HFF-Myc (cell line): ENCODE results near the gene PLA2G12A.

Experiments
- DNase-seq: peaks from one replicate; pipeline ENCODE4 v3.0.0-alpha.2; 2011; ENCODE audit warnings: low read depth; ENCODE audit errors: extremely low read depth
- H3K4me3 ChIP-seq: replicated peaks from 2 replicates; pipeline ENCODE4 v1.5.1; 2011; ENCODE audit warnings: low read depth, mild to moderate bottlenecking, control low read depth, low read length
- CTCF ChIP-seq: IDR thresholded peaks from 2 replicates; pipeline ENCODE4 v1.5.1; 2012; ENCODE audit warnings: mild to moderate bottlenecking, low read depth, low read length, control low read depth; ENCODE audit errors: missing control alignments

Gene PLA2G12A

GRCh38 chr4:109713500-109713899 is 16.4 kb downstream of the PLA2G12A start:
- no peak overlapping the region for H3K4me3 ChIP-seq
- DNase-seq, result no peak

GRCh38 chr4:109708990-109709389 is 20.9 kb downstream of the PLA2G12A start:
- DNase-seq, result no peak
- TF ChIP-seq CTCF, result no peak
- no peak overlapping the region for H3K4me3 ChIP-seq

More at GRCh38 chr4:109713500-109713899, 16.4 kb downstream of the PLA2G12A start:
- TF ChIP-seq CTCF, result no peak

GRCh38 chr4:109708435-109708834 is 21.4 kb downstream of the PLA2G12A start:
- no peak for TF ChIP-seq CTCF
- DNase-seq, result no peak
- H3K4me3 ChIP-seq, result no peak overlapping the region

GRCh38 chr4:109703664-109704361 is 26.1 kb downstream of the PLA2G12A start:
- no peak for DNase-seq
- TF ChIP-seq CTCF, result no peak
- H3K4me3 ChIP-seq, result peak overlapping the region; percentile 65

- peak within 1 kb of the TSS; percentile 65 for H3K4me3 ChIP-seq
- DNase-seq, result no peak
- TF ChIP-seq CTCF, result peak; percentile 65
These were observed 26.8 kb downstream of the PLA2G12A start, which contains the start of gene CASP6 for GRCh38 chr4:109702950-109703663. TSS of gene CASP6 (minus strand) at chr4:109703445. CDS start at chr4:109703395, 50 bp downstream.

- no peak for DNase-seq
- peak overlapping the region; percentile 65 for H3K4me3 ChIP-seq
These were observed 28.1 kb downstream of the PLA2G12A start for GRCh38 chr4:109701566-109702410.

More at GRCh38 chr4:109701566-109702410, 28.1 kb downstream of the PLA2G12A start:
- TF ChIP-seq CTCF, result no peak
